ENCODE measurements around the gene COL15A1.

COL15A1 gene

GRCh38 chr9:98917746-98918487 lies 25.8 kb upstream of the COL15A1 start:
- no peak for DNase-seq

- no peak for DNase-seq
These were observed 22.0 kb upstream of the COL15A1 start for GRCh38 chr9:98921732-98922131.

- DNase-seq, result no peak
These were observed 20.8 kb upstream of the COL15A1 start for GRCh38 chr9:98922721-98923435.

- no peak for DNase-seq
These were observed 20.1 kb upstream of the COL15A1 start for GRCh38 chr9:98923451-98924123.

GRCh38 chr9:98924946-98925820 lies 18.5 kb upstream of the COL15A1 start:
- DNase-seq, result no peak

GRCh38 chr9:98925956-98926355 lies 17.8 kb upstream of the COL15A1 start:
- no peak for DNase-seq

GRCh38 chr9:98927724-98928123 lies 16.0 kb upstream of the COL15A1 start:
- DNase-seq, result no peak

- DNase-seq, result no peak
These were observed 14.6 kb upstream of the COL15A1 start for GRCh38 chr9:98929071-98929470.

- DNase-seq, result no peak
These were observed 13.8 kb upstream of the COL15A1 start for GRCh38 chr9:98929895-98930341.

GRCh38 chr9:98930792-98931191 lies 12.9 kb upstream of the COL15A1 start:
- DNase-seq, result no peak

GRCh38 chr9:98931600-98932389 lies 11.9 kb upstream of the COL15A1 start:
- no peak for DNase-seq

- DNase-seq, result no peak
These were observed 10.5 kb upstream of the COL15A1 start for GRCh38 chr9:98933185-98933584.

- DNase-seq, result no peak
These were observed 9.8 kb upstream of the COL15A1 start for GRCh38 chr9:98933890-98934289.

- DNase-seq, result no peak
These were observed 8.6 kb upstream of the COL15A1 start for GRCh38 chr9:98935071-98935505.

GRCh38 chr9:98940276-98940675 lies 3.4 kb upstream of the COL15A1 start:
- DNase-seq, result no peak

- DNase-seq, result no peak
These were observed 1.7 kb upstream of the COL15A1 start for GRCh38 chr9:98941946-98942523.

- no peak for DNase-seq
These were observed 613 bp upstream of the COL15A1 start for GRCh38 chr9:98942906-98943681.

GRCh38 chr9:98944057-98944733 lies 488 bp downstream of the COL15A1 start:
- DNase-seq, result no peak

- DNase-seq, result no peak
These were observed 997 bp downstream of the COL15A1 start for GRCh38 chr9:98944734-98945074.

GRCh38 chr9:98949565-98949964 lies 5.9 kb downstream of the COL15A1 start:
- no peak for DNase-seq
